ENCODE results near the gene NKAIN4.

DNA sequence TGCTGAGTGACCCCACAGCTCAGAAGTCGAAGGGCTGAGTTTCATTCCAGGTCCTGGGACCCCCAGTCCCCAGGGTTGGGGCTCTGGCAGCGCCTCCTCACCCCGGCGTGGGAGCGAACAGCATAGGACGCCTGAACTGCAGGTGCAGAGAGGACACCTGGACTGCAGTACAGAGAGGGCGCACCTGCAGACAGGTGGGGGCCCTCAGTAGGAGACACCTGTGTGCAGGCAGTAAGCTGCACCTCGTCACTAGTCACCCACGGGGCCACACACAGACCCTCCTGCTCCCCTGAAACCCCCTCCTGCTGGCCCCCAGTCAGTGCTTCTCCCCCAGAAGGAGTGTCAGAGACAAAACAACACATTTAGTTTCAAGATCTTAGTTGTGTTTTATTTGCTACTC lies 8.6 kb upstream of the NKAIN4 start:
- no peak for TF ChIP-seq CTCF (IDR thresholded peaks at IDR 0.05)
- TF ChIP-seq POLR2A (IDR thresholded peaks at IDR 0.05) = no peak
